Esophagus muscularis mucosa (tissue), 3 donors: ENCODE measurements around the gene NF2.

Experiments
- CTCF ChIP-seq, 3 experiments: fragments of 200-600 bp in 2 of 3; fragments of 450-650 bp in 1 of 3; sonication (generic) in 2 of 3; IDR thresholded peaks; one replicate each; pipeline ENCODE4 v1.5.1; 2017 to 2019; ENCODE audit warnings: antibody characterized with exemption in 3 of 3, mild to moderate bottlenecking in 2 of 3, moderate library complexity in 1 of 3
- POLR2A ChIP-seq: fragments of 450-650 bp; IDR thresholded peaks from one replicate; pipeline ENCODE4 v1.6.1; 2017; ENCODE audit warnings: antibody characterized with exemption, moderate library complexity, mild to moderate bottlenecking, low read depth

- TF ChIP-seq CTCF (IDR thresholded peaks at IDR 0.05) (no peak), POLR2A (no peak)
These were observed 104.0 kb downstream of the NF2 start for GRCh38 chr22:29707471-29707870.
